GM18526 (cell line): ENCODE measurements around the gene PPP1R7.

Experiments used
- POLR2A ChIP-seq: IDR thresholded peaks from 3 replicates; pipeline ENCODE4 v1.6.1; 2011; ENCODE audit not compliant: insufficient read length; ENCODE audit errors: extremely low read depth

Gene PPP1R7

GRCh38 chr2:241229563-241230401, 79.5 kb downstream of the PPP1R7 start:
- TF ChIP-seq POLR2A: no peak

DNA sequence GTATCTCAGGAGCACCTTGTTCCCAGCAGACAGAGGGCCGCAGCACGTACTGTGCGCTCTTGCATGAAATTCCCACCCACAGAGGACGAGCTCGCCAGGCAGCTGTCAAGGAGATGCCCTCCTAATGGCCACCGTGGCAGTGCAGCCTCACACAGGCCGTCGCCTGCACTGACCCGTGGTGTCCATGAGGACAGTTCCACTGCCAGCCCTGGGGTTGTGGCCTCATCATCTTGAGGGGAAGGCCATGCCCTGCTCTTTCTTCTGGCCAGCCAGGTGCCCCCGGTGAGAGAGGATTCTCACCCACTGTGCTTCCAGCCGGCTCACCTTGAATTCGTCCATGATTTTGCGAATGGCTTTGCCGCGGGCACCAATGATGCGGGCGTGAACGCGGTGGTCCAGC, 80.2 kb downstream of the PPP1R7 start:
- TF ChIP-seq POLR2A: no peak

- no peak for TF ChIP-seq POLR2A
These were observed 82.7 kb downstream of the PPP1R7 start for GRCh38 chr2:241232736-241233575.
